Spleen (tissue), 7 donors: ENCODE data around the gene HLF.

Experiments used
- CTCF ChIP-seq, 11 experiments: fragments of 200-600 bp in 7 of 11; fragments of 450-650 bp in 4 of 11; sonication (generic) in 4 of 11; IDR thresholded peaks in 8 of 11; conservative IDR thresholded peaks in 3 of 11; 1 replicate in 7 of 11; 2 replicates in 4 of 11; pipeline versions ENCODE4 v1.4.0 to v1.8.0; 2016 to 2021; ENCODE audit warnings: antibody characterized with exemption in 11 of 11, inconsistent platforms in 4 of 11, mild to moderate bottlenecking in 1 of 11
- POLR2AphosphoS5 ChIP-seq, 3 donors: sonication (generic); formaldehyde crosslinking; IDR thresholded peaks; one replicate each; pipeline ENCODE4 v1.5.1; 2017; ENCODE audit warnings: antibody characterized with exemption in 3 of 3
- donor health status: DM: no; HTN: no; CAD: no; lungs with moderate emphysema.
- donor health status: DM: no; HTN: no; CAD: no.
- donor health status: DM: no; HTN: no; CAD: no.

DNA sequence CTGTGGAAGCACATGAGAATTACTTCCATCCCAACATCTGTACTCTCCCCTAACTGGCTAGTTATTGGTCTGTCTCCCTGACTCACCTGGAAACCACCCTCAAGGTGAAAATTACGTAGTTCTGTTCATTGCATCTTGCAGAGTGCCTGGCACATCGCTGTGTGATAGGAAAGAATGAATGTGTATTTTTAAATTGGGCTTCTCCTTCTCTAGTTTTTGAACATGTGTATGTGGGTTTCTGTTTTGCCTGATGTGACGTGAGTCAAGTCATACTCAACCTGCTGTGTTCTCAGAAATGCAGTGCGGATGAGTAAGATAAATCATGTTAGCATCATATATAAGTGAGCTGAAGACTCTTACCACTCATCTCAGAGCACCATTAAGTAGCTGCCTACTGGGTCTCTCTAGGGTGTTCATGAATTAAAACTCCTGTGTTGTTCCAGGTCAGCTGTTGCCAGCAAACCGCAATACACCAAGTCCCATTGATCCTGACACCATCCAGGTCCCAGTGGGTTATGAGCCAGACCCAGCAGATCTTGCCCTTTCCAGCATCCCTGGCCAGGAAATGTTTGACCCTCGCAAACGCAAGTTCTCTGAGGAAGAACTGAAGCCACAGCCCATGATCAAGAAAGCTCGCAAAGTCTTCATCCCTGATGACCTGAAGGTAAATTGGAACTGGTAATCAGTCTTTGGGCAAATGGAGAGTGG lies 50.2 kb downstream of the HLF start:
- TF ChIP-seq CTCF (IDR thresholded peaks at IDR 0.05 in 8 of 11, conservative IDR thresholded peaks at IDR 0.05 in 3 of 11) (no peak), POLR2AphosphoS5 (IDR thresholded peaks at IDR 0.05) (no peak)
